Lung (tissue), 12 donors: Measurements from ENCODE around the gene NKAIN1. TPM values are rescaled to one million over a fixed set of nuclear protein-coding genes. Genes with fewer than 3 reads are reported as not detected.
"Not testable (repeated sequence)": the region's sequence is repeated elsewhere in the genome, so short reads cannot be mapped to it uniquely, and the experiment has no call there.

Experiments
- ATAC-seq: fragments of 200-7000 bp; cut with Tn5 transposase; one replicate; pipeline ENCODE4 v1.9.1; 2020; ENCODE audit warnings: moderate number of reproducible peaks; ENCODE audit not compliant: insufficient read depth, low FRiP score
- DNase-seq, 3 donors: peaks; one replicate each; pipeline ENCODE4 v3.0.0-alpha.2; 2013 to 2017
- H3K27ac ChIP-seq, 2 donors: one replicate each; pipeline ENCODE4 v1.5.1; 2013; ENCODE audit warnings: mild to moderate bottlenecking in 2 of 2, moderate library complexity in 2 of 2, control low read depth in 1 of 2, inconsistent platforms in 1 of 2, low read depth in 1 of 2, low read length in 1 of 2
- H3K27me3 ChIP-seq, 3 donors: one replicate each; pipeline ENCODE4 v1.5.1; 2013; ENCODE audit warnings: low read length in 2 of 3; ENCODE audit not compliant: control insufficient read depth in 3 of 3, insufficient read depth in 3 of 3
- H3K36me3 ChIP-seq, 4 donors: one replicate each; pipeline ENCODE4 v1.5.1; 2013; ENCODE audit warnings: low read length in 4 of 4, mild to moderate bottlenecking in 1 of 4, moderate library complexity in 1 of 4; ENCODE audit not compliant: control insufficient read depth in 4 of 4, insufficient read depth in 4 of 4
- H3K4me1 ChIP-seq, 5 donors: one replicate each; pipeline ENCODE4 v1.5.1; 2013; ENCODE audit warnings: low read length in 5 of 5, mild to moderate bottlenecking in 2 of 5, moderate library complexity in 1 of 5; ENCODE audit not compliant: control insufficient read depth in 5 of 5, insufficient read depth in 5 of 5
- H3K4me3 ChIP-seq: one replicate; pipeline ENCODE4 v1.5.1; 2013; ENCODE audit warnings: mild to moderate bottlenecking, control low read depth, moderate library complexity
- H3K9ac ChIP-seq, 2 donors: one replicate each; pipeline ENCODE4 v1.5.1; 2013; ENCODE audit warnings: low read length in 2 of 2, control low read depth in 1 of 2; ENCODE audit not compliant: insufficient read depth in 1 of 2
- H3K9me3 ChIP-seq, 4 donors: one replicate each; pipeline ENCODE4 v1.5.1; 2013; ENCODE audit warnings: low read length in 3 of 4, mild to moderate bottlenecking in 1 of 4, moderate library complexity in 1 of 4; ENCODE audit not compliant: control insufficient read depth in 4 of 4, insufficient read depth in 3 of 4
- CTCF ChIP-seq: IDR thresholded peaks from 2 replicates; pipeline ENCODE4 v1.5.1; 2012; ENCODE audit warnings: mild to moderate bottlenecking; ENCODE audit errors: control extremely low read depth, extremely low read depth
- WGBS, 2 donors: extraction: QIAGEN DNeasy Blood & Tissue Kit; methylation state at CpG; one replicate each; pipeline ENCODE4 v1.1.7; 2013; 5-methylcytosine and 5-hydroxymethylcytosine counted together
- polyA plus RNA-seq, 2 donors: library from polyadenylated mRNA; stranded (reverse); fragments of 200-250 nt; gene quantifications; one replicate each; pipeline ENCODE4 v1.2.1, GENCODE V29; 2013
- total RNA-seq, 2 donors: library from RNA; depleted of rRNA in 1 of 2; stranded (reverse); fragments of >200 nt in 1 of 2; gene quantifications; one replicate each; pipeline ENCODE4 v1.2.1, GENCODE V29; 2014 to 2021
- donor health status: control.
- donor health status: control.
- donor health status: Bipolar disorder and iron deficiency.
- donor health status: healthy.
- donor health status: DM: yes; HTN: yes; CAD: no.

Gene NKAIN1
- total and polyA plus RNA-seq, 4 donors, result 0.03 TPM; not detected in 3

GRCh38 chr1:31182352-31182751, 57.3 kb downstream of the NKAIN1 start:
- peak; percentile 95 to 97 (median 97) for DNase-seq
- peak; percentile 72 for ATAC-seq
- Histone ChIP-seq H3K9ac (no peak overlapping the region), H3K27ac (no peak overlapping the region), H3K4me1 (peaks cover 0 to 8% (median 0%) of the 10 kb centered on the region in 5 donors), H3K36me3 (no peaks in the 10 kb centered on the region), H3K4me3 (no peak overlapping the region), H3K9me3 (no peaks in the 10 kb centered on the region), H3K27me3 (no peaks in the 10 kb centered on the region)
- 2% methylated on average over 15 to 18 of the region's 18 CpGs for WGBS, 2 donors
- TF ChIP-seq CTCF, result no peak

GRCh38 chr1:31181515-31182343, 58.0 kb downstream of the NKAIN1 start:
- Histone ChIP-seq H3K9ac (no peak overlapping the region), H3K27ac (no peak overlapping the region), H3K9me3 (no peaks in the 10 kb centered on the region), H3K36me3 (no peaks in the 10 kb centered on the region), H3K4me1 (peaks cover 0 to 8% (median 0%) of the 10 kb centered on the region in 5 donors), H3K4me3 (no peak overlapping the region), H3K27me3 (no peaks in the 10 kb centered on the region)
- WGBS, 2 donors, result 8 to 15% methylated on average over 49 to 52 of the region's 52 CpGs
- peak; percentile 50 to 65 (median 54) for DNase-seq
- peak; percentile 82 for ATAC-seq
- TF ChIP-seq CTCF, result no peak

- peaks cover 0 to 2% (median 0%) of the 10 kb centered on the region in 4 donors for H3K9me3 ChIP-seq
- no peak for TF ChIP-seq CTCF
- no peaks in the 10 kb centered on the region for H3K36me3 ChIP-seq
- H3K27me3 ChIP-seq, result no peaks in the 10 kb centered on the region
- H3K4me1 ChIP-seq, result peaks cover 0 to 8% (median 0%) of the 10 kb centered on the region in 5 donors
- WGBS, 2 donors, result 73 to 88% methylated on average over 6 of the region's 6 CpGs
- DNase-seq (no peak), ATAC-seq (no peak)
- H3K9ac ChIP-seq, result no peak overlapping the region
- H3K27ac ChIP-seq, result no peak overlapping the region
- no peak overlapping the region for H3K4me3 ChIP-seq
These were observed 59.3 kb downstream of the NKAIN1 start for GRCh38 chr1:31180338-31180737.

- DNase-seq, H3K4me1 ChIP-seq, H3K36me3 ChIP-seq, H3K4me3 ChIP-seq, H3K27ac ChIP-seq, H3K9me3 ChIP-seq, H3K27me3 ChIP-seq, ATAC-seq, H3K9ac ChIP-seq: not testable (repeated sequence)
- 94 to 95% methylated on average over 30 to 33 of the region's 33 CpGs for WGBS, 2 donors
These were observed 63.4 kb downstream of the NKAIN1 start for GRCh38 chr1:31176291-31176690.
